Nephron (organoid): ENCODE results near the gene ARTN.

Source experiments
- H3K27ac Mint-ChIP-seq, 3 experiments: 2 replicates each; pipeline ENCODE4 v1.8.0; 2020; ENCODE audit warnings: mixed read lengths in 3 of 3, mild to moderate bottlenecking in 2 of 3, moderate library complexity in 1 of 3
- H3K27me3 Mint-ChIP-seq: 2 replicates; pipeline ENCODE4 v1.8.0; 2021; ENCODE audit warnings: low read depth, mild to moderate bottlenecking, moderate library complexity, mixed read lengths
- H3K36me3 Mint-ChIP-seq: 2 replicates; pipeline ENCODE4 v1.8.0; 2020; ENCODE audit warnings: low read depth, mixed read lengths
- H3K4me1 Mint-ChIP-seq: 2 replicates; pipeline ENCODE4 v1.8.0; 2020; ENCODE audit warnings: mixed read lengths
- H3K4me3 Mint-ChIP-seq, 3 experiments: 2 replicates each; pipeline ENCODE4 v1.8.0; 2020; ENCODE audit warnings: mild to moderate bottlenecking in 3 of 3, mixed read lengths in 3 of 3, moderate library complexity in 2 of 3
- H3K9me3 Mint-ChIP-seq: 2 replicates; pipeline ENCODE4 v1.8.0; 2020; ENCODE audit warnings: mixed read lengths
- CTCF ChIP-seq, 3 experiments: fragments of 200-600 bp; sonication (generic); IDR thresholded peaks; one replicate each; pipeline ENCODE4 v1.5.0; 2021; ENCODE audit warnings: antibody characterized with exemption in 3 of 3; ENCODE audit not compliant: unreplicated experiment in 3 of 3

Gene ARTN

GRCh38 chr1:43898981-43899380, 34.6 kb upstream of the ARTN start:
- Mint-ChIP-seq H3K27ac (no peak overlapping the region), H3K27me3 (no peaks in the 10 kb centered on the region), H3K36me3 (peaks cover 32% of the 10 kb centered on the region), H3K4me1 (peaks cover 19% of the 10 kb centered on the region), H3K9me3 (no peaks in the 10 kb centered on the region), H3K4me3 (no peak overlapping the region)
- TF ChIP-seq CTCF (IDR thresholded peaks at IDR 0.05; ENCODE audit: unreplicated experiment in 3 of 3) = no peak

DNA sequence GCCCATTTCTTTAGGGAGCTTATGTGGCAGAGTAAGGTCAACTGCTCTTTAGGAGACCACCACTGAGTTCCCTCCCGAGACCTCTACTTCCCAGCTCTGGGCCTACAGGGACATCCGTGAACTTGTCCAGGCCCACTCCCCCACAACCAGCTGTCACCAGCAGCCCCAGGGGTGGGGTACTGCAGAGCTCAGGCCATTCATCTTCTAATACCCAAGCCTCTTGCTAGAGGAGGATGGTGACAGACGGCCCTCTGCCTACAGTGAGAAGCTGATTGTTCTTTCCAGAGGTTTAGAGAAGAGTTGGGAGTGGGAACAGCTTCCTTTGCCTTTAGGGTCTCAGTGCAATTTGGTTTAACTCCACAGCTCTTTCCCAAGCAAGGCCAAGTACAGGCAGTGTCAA, 33.2 kb upstream of the ARTN start:
- Mint-ChIP-seq H3K4me3 (no peak overlapping the region), H3K4me1 (peaks cover 5% of the 10 kb centered on the region), H3K36me3 (peaks cover 23% of the 10 kb centered on the region), H3K27ac (no peak overlapping the region), H3K9me3 (no peaks in the 10 kb centered on the region), H3K27me3 (peaks cover 5% of the 10 kb centered on the region)
- TF ChIP-seq CTCF (IDR thresholded peaks at IDR 0.05; ENCODE audit: unreplicated experiment in 3 of 3) = no peak

DNA sequence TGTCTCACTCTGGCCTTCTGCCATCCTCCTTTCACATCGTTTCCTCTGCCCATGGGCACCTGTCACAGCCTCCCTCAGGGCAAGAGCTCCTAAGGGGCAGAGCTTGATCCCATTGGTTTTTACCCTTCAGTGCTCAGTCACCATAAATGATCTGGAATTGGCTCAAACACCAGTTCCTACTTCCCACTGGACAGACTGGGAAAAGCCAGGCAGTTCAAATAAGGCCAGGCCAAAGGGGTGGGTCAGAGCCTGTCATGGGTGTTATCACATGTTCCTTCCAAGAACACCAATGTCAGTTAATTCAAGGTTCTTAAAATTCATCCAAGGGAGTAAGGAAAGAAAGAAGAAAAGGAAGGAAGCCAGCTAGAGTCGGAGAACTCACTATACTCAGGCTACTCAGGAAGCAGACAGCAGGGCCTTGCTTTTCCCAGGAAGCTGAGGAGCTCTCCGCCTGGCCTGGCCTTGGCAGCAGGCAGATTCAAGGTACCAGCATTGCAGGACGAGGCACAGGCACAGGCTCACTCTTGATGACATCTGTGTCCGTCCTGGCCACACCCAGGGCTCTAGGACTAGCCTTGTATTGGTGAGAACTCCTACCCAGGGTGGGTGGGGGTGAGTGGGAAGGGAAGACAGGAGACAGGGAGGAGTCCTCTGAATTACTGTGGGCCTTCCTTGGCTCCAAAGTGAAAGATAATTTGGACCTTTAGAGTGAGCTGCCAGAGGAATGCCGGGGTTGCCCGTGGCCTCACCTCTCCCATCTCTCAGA, 32.2 kb upstream of the ARTN start:
- Mint-ChIP-seq H3K4me3 (no peak overlapping the region), H3K36me3 (peaks cover 19% of the 10 kb centered on the region), H3K4me1 (peaks cover 4% of the 10 kb centered on the region), H3K27ac (no peak overlapping the region), H3K9me3 (no peaks in the 10 kb centered on the region), H3K27me3 (peaks cover 5% of the 10 kb centered on the region)
- TF ChIP-seq CTCF (IDR thresholded peaks at IDR 0.05; ENCODE audit: unreplicated experiment in 3 of 3) = no peak

DNA sequence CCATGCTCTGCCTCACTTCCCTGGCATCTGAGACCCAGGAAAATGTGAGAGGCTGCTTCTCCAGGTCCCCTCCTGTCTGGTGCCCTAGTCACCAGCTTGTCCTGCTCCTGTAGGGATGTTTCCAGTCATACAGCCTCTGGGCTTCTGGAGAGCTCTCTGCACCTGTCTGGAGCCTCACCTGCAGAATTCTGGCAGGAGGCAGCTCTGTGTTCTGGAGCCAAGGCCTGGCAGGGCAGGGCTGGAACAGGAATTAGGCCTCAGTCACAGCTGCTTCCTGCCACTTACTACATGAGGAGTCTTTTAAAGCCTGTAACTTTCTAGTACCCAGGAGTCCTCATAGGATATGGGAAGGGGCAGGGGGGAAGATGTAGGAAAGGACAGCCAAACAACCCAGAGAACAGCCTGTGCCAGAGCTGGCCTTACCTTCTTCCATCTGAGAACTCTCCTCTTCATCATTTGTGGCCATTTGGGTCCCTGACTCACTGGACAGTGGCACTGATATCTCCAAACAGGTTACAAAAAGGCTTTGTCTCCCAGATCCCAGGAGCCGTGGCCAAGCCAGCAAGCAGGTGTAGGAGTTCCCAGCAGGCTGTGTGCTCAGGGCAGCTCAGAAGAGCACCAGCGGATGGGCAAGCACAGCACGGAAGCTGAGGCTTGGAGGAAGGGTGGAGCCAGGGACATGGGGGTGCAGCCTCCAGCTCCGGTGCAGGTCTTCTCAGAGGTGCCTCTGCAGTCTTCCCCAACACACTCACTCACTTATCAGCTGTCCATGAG, 31.4 kb upstream of the ARTN start:
- H3K4me3 Mint-ChIP-seq = no peak overlapping the region
- H3K36me3 Mint-ChIP-seq = peaks cover 15% of the 10 kb centered on the region
- TF ChIP-seq CTCF (IDR thresholded peaks at IDR 0.05; ENCODE audit: unreplicated experiment in 3 of 3) = no peak
- no peak overlapping the region for H3K27ac Mint-ChIP-seq
- peaks cover 4% of the 10 kb centered on the region for H3K4me1 Mint-ChIP-seq
- H3K27me3 Mint-ChIP-seq = peaks cover 5% of the 10 kb centered on the region
- no peaks in the 10 kb centered on the region for H3K9me3 Mint-ChIP-seq

GRCh38 chr1:43904660-43905551, 28.7 kb upstream of the ARTN start:
- Mint-ChIP-seq H3K9me3 (no peaks in the 10 kb centered on the region), H3K27me3 (peaks cover 5% of the 10 kb centered on the region)
- no peak for TF ChIP-seq CTCF (IDR thresholded peaks at IDR 0.05; ENCODE audit: unreplicated experiment in 3 of 3)

More at GRCh38 chr1:43904660-43905551, 28.7 kb upstream of the ARTN start:
- Mint-ChIP-seq H3K36me3 (peaks cover 11% of the 10 kb centered on the region), H3K27ac (no peak overlapping the region), H3K4me1 (peaks cover 4% of the 10 kb centered on the region), H3K4me3 (no peak overlapping the region)
